GM18951 (cell line): ENCODE results near the gene KLHL25.

Experiments used
- POLR2A ChIP-seq: IDR thresholded peaks from 4 replicates; pipeline ENCODE4 v1.6.1; 2011; ENCODE audit warnings: mild to moderate bottlenecking; ENCODE audit not compliant: insufficient read length, insufficient read depth; ENCODE audit errors: extremely low read depth
- in situ Hi-C: fragments of 300-500 bp; cut with MboI; formaldehyde crosslinking; loops from one replicate; pipeline ENCODE4 v1.12.0; 2022; ENCODE audit warnings: low sequenced_read_pairs, mixed read lengths, inconsistent platforms; ENCODE audit not compliant: unreplicated experiment

The KLHL25 gene

GRCh38 chr15:85793641-85794597 is 806 bp downstream of the KLHL25 start:
- in situ Hi-C loops: no loop called here
- TF ChIP-seq POLR2A: no peak

- in situ Hi-C loops: no loop called here
- no peak for TF ChIP-seq POLR2A
Observed at GRCh38 chr15:85792912-85793590, 1.7 kb downstream of the KLHL25 start.

GRCh38 chr15:85792102-85792731 is 2.5 kb downstream of the KLHL25 start:
- TF ChIP-seq POLR2A: no peak
- in situ Hi-C loops: no loop called here

- in situ Hi-C loops: no loop called here
- TF ChIP-seq POLR2A: no peak
Observed at GRCh38 chr15:85789496-85789875, 5.2 kb downstream of the KLHL25 start.

GRCh38 chr15:85788771-85789495 is 5.8 kb downstream of the KLHL25 start:
- TF ChIP-seq POLR2A: no peak
- in situ Hi-C loops: no loop called here

- in situ Hi-C loops: no loop called here
- no peak for TF ChIP-seq POLR2A
Observed at GRCh38 chr15:85786781-85787114, 8.0 kb downstream of the KLHL25 start.

- in situ Hi-C loops: no loop called here
Observed at GRCh38 chr15:85785887-85786780, 8.6 kb downstream of the KLHL25 start.

GRCh38 chr15:85782064-85782463 is 12.7 kb downstream of the KLHL25 start:
- in situ Hi-C loops: no loop called here
- no peak for TF ChIP-seq POLR2A

More at GRCh38 chr15:85785887-85786780, 8.6 kb downstream of the KLHL25 start:
- no peak for TF ChIP-seq POLR2A

- TF ChIP-seq POLR2A: no peak
- in situ Hi-C loops: no loop called here
Observed at GRCh38 chr15:85781099-85781498, 13.6 kb downstream of the KLHL25 start.

GRCh38 chr15:85780225-85780985 is 14.3 kb downstream of the KLHL25 start:
- in situ Hi-C loops: no loop called here

GRCh38 chr15:85779249-85779648 is 15.5 kb downstream of the KLHL25 start:
- in situ Hi-C loops: no loop called here
- no peak for TF ChIP-seq POLR2A

More at GRCh38 chr15:85780225-85780985, 14.3 kb downstream of the KLHL25 start:
- no peak for TF ChIP-seq POLR2A
